Duodenal mucosa (tissue), 2 donors: ENCODE measurements around the gene TSR3.
"Not testable (repeated sequence)": the region's sequence is repeated elsewhere in the genome, so short reads cannot be mapped to it uniquely, and the experiment has no call there.

Experiments used
- H3K27ac ChIP-seq: one replicate; pipeline ENCODE4 v1.7.0; 2013; ENCODE audit warnings: low read depth, low read length
- H3K27me3 ChIP-seq, 2 donors: one replicate each; pipeline ENCODE4 v1.7.0; 2013; ENCODE audit warnings: low read length in 2 of 2, control low read depth in 1 of 2; ENCODE audit not compliant: insufficient read depth in 2 of 2, control insufficient read depth in 1 of 2
- H3K36me3 ChIP-seq, 2 donors: one replicate each; pipeline ENCODE4 v1.7.0; 2013; ENCODE audit warnings: low read length in 2 of 2, control low read depth in 1 of 2; ENCODE audit not compliant: insufficient read depth in 2 of 2, control insufficient read depth in 1 of 2
- H3K4me1 ChIP-seq, 2 donors: one replicate each; pipeline ENCODE4 v1.7.0; 2013; ENCODE audit warnings: low read length in 2 of 2, control low read depth in 1 of 2; ENCODE audit not compliant: insufficient read depth in 2 of 2, control insufficient read depth in 1 of 2
- H3K4me3 ChIP-seq, 2 donors: one replicate each; pipeline ENCODE4 v1.7.0; 2013; ENCODE audit warnings: low read length in 2 of 2, low read depth in 1 of 2
- H3K9ac ChIP-seq, 2 donors: one replicate each; pipeline ENCODE4 v1.7.0; 2013; ENCODE audit warnings: low read length in 2 of 2, low read depth in 1 of 2
- H3K9me3 ChIP-seq, 2 donors: one replicate each; pipeline ENCODE4 v1.7.0; 2013; ENCODE audit warnings: low read length in 2 of 2, control low read depth in 1 of 2; ENCODE audit not compliant: control insufficient read depth in 1 of 2

The TSR3 gene

DNA sequence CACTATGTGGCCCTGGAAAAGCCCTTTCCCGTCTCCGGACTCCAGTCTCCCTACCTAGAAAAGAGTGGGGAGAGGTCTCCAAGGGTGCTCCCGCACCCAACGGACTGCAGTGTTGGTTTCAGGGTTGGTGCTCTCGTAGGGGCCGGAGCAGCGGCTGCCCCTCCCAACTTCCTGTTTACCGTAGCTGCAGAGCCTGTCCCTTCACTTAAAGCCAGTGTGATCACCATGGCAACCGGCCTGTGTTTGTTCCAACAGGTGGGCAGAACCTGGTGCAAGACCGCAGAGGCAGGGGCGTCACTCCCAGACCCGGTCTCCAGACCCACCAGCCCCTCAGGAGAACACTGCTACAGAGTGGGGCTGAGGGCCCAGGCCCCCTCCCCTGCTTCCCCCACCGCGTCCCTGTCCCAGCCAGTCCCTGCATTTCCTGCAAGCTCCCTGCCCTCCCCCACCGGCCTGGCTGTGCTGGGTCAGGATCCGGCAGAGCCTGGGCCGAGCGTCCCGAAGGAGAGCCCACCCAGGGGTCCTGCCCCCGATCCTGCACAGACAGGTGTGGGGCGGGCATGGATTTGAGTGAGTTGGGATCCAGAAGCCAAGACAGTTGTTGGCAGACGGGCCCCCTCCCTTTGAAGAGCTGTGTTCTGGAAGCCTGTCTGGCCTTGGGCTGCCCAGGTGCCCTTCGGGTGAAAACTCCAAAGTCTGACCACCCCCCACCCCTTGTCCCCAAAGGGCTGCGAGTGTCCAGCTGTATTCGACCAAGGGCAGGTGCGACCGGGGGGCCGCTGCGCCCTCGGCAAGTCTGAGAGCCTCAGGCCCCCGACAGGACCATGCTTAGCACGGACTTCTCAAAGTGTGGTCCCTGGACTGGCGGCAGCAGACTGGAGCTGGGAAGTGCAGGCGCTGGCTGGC lies 19.7 kb downstream of the TSR3 start:
- peaks cover 10 to 17% of the 10 kb centered on the region in 2 donors for H3K4me1 ChIP-seq
- peak overlapping the region; percentile 32 for H3K27ac ChIP-seq
- H3K9me3 ChIP-seq, result peaks cover 2 to 4% of the 10 kb centered on the region in 2 donors
- peaks cover 45 to 47% of the 10 kb centered on the region in 2 donors for H3K27me3 ChIP-seq
- H3K36me3 ChIP-seq, result no peaks in the 10 kb centered on the region
- peak overlapping the region; percentile 21 to 32 for H3K9ac ChIP-seq
- peak overlapping the region; percentile 44 to 58 for H3K4me3 ChIP-seq

DNA sequence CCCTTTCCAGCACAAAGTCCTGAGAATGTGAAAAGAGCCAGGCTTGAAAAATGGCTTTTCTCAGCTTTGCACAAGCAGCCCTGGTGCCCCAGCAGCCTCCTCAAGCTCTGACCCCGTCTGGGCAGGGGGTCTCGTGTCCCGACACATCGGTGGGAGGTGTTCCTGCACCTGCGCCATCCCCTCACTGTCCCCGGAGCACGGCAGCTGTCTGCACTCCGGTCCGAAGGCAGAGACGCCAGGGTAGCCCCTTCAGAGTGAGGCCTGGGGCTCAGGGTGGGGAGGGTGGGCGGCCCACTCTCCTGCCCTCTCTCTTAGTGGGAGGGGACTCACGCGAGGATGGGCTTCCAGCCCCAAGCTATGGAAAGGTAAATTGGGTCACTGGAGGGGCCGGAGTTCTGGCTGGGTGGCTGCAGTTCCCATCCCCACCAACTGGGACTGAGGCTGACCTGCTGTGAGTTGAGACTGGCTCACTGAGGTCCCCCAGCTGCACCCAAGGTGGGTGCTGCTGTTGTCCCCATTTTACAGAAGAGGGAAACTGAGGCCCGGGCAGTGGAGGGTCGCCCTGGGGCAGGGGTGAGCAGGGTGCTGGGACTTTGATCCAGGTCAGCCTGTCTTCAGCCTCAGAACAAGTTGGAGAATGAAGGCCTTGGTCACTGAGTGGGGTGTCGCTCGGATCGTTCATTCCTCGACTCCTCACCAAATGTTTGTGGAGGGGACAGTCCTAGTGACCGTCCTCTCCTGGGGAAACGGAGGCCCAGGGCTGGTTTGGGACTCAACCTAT lies 20.6 kb downstream of the TSR3 start:
- H3K36me3 ChIP-seq, result no peaks in the 10 kb centered on the region
- peaks cover 2 to 4% of the 10 kb centered on the region in 2 donors for H3K9me3 ChIP-seq
- H3K4me3 ChIP-seq, result peak overlapping the region; percentile 44 to 58
- peaks cover 39 to 41% of the 10 kb centered on the region in 2 donors for H3K27me3 ChIP-seq
- peak overlapping the region; percentile 32 for H3K27ac ChIP-seq
- H3K4me1 ChIP-seq, result peaks cover 10 to 17% of the 10 kb centered on the region in 2 donors
- H3K9ac ChIP-seq, result peak overlapping the region; percentile 21 to 32

DNA sequence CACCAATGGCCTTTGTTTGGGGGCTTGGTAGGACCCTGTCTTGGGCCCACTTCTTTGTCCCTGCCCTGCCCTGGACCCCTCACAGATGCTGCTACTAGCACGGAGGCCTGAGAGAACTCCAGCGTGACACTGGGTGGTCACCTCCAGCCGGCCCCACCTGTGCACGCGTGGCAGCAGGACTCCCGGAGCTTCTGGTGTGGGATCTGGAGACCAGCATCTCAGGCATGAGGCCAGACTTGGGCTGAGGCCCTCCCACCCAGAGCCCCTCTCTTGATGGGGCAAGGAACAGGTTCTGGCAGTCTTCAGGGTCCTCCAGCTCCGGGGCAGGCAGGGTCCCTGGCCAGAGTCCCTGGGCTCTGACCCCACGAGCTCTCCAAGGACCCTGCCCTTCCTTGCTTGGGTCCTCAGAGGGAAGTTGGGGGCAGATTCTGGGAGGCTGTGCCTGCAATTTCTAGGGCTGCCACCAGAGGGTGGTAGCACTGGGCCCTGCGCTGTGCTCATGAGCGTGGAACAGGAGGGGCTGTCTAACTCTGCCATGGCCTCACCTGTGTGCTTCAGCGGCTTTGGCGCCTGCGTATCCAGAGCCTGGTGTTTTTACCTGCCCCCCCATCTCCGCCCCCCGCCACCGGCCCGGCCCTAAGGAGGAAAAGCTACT lies 21.3 kb downstream of the TSR3 start:
- H3K27ac ChIP-seq, result no peak overlapping the region
- no peaks in the 10 kb centered on the region for H3K36me3 ChIP-seq
- peaks cover 2 to 4% of the 10 kb centered on the region in 2 donors for H3K9me3 ChIP-seq
- no peak overlapping the region for H3K9ac ChIP-seq
- H3K27me3 ChIP-seq, result peaks cover 32 to 34% of the 10 kb centered on the region in 2 donors
- no peak overlapping the region for H3K4me3 ChIP-seq
- peaks cover 10 to 17% of the 10 kb centered on the region in 2 donors for H3K4me1 ChIP-seq

DNA sequence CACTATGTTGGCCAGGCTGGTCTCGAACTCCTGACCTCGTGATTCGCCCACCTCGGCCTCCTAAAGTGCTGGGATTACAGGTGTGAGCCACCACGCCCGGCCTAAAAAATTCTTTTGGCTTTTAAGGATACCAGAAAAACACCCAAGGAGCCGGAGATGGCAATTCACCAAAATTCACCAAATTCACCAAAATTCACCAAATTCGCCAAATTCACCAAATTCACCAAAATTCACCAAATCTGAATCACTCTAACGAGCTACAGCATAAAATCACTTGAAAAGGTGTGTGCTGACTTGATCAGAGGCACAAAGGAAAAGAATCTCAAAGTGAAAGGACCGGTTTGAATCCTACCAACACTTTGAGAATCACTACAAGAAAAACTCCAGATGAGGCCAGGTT lies 22.7 kb downstream of the TSR3 start:
- not testable (repeated sequence) for H3K27ac ChIP-seq, H3K9ac ChIP-seq, H3K9me3 ChIP-seq, H3K4me3 ChIP-seq
- peaks cover 10 to 17% of the 10 kb centered on the region in 2 donors for H3K4me1 ChIP-seq
- peaks cover 18 to 23% of the 10 kb centered on the region in 2 donors for H3K27me3 ChIP-seq
- H3K36me3 ChIP-seq, result peaks cover 3 to 14% of the 10 kb centered on the region in 2 donors

DNA sequence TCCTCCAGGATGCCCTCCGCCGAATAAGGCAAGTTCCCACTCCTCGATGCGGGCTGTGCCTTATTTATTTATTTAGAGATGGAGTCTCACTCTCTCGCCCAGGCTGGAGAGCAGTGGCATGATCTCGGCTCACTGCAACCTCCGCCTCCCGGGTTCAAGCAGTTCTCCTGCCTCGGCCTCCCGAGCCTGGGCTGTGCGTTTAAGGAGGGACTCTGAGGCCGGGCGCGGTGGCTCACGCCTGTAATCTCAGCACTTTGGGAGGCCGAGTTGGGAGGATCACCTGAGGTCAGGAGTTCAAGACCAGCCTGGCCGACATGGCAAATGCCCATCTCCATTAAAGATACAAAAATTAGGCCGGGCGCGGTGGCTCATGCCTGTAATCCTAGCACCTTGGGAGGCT lies 23.5 kb downstream of the TSR3 start:
- H3K9ac ChIP-seq, H3K4me3 ChIP-seq, H3K9me3 ChIP-seq, H3K27ac ChIP-seq: not testable (repeated sequence)
- Histone ChIP-seq H3K4me1 (peaks cover 10 to 17% of the 10 kb centered on the region in 2 donors), H3K36me3 (peaks cover 5 to 22% of the 10 kb centered on the region in 2 donors), H3K27me3 (peaks cover 16 to 20% of the 10 kb centered on the region in 2 donors)

DNA sequence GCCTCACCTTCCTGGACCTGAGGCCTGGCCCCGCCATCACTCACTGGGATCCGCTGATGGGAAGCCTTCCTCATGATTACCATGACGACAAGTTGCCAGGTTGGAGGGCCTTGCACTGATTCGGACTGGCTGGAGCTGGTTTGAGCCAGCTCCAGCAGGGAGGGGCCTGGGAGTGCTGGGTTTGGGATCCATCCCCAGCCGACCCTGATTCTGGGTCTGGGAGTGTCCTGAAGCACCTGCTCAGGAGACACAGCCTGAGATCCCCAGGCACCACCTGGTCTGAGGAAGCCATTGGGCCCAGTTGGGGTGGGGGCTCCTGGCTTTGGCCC lies 24.1 kb downstream of the TSR3 start:
- peaks cover 14% of the 10 kb centered on the region in 2 donors for H3K27me3 ChIP-seq
- H3K27ac ChIP-seq, result no peak overlapping the region
- peaks cover 5 to 24% of the 10 kb centered on the region in 2 donors for H3K36me3 ChIP-seq
- no peak overlapping the region for H3K9ac ChIP-seq
- peaks cover 2 to 4% of the 10 kb centered on the region in 2 donors for H3K9me3 ChIP-seq
- no peak overlapping the region for H3K4me3 ChIP-seq
- H3K4me1 ChIP-seq, result peaks cover 10 to 17% of the 10 kb centered on the region in 2 donors

DNA sequence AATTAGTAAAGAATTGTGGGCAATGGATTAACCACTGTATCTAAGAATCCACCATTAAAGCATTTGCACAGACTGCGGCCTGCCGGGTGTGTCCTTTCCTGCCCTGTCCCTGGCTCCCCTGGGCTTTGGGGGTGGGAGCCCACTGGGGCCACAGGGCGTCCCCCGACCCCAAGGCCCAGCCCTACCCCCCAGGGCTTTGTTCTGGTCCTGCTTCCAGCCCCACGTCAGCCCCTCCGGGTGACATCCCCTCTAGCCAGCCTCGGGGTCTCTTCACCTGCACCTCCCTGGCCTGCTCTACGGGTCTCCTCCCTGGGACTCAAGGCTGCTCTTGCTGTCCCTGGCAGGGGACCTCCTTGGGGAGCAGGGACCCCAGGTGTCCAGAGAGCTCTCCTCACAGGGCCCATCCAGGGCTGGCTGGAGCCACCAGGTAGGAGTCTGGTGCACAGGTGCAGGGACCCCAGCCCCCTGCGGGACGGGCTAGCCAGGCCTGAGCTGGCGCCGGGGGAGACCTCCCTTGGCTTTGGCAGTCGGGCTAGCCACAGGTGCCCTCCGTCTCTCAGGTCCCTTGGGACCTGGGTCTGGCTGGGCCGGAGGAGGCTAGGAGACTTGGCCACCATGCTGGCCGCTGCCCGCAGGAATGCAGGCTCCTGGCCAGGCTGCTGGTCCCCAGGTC lies 24.6 kb downstream of the TSR3 start:
- Histone ChIP-seq H3K4me3 (no peak overlapping the region), H3K27ac (no peak overlapping the region), H3K36me3 (peaks cover 5 to 24% of the 10 kb centered on the region in 2 donors), H3K27me3 (peaks cover 9% of the 10 kb centered on the region in 2 donors), H3K9me3 (peaks cover 2 to 4% of the 10 kb centered on the region in 2 donors), H3K9ac (no peak overlapping the region), H3K4me1 (peaks cover 9 to 12% of the 10 kb centered on the region in 2 donors)

DNA sequence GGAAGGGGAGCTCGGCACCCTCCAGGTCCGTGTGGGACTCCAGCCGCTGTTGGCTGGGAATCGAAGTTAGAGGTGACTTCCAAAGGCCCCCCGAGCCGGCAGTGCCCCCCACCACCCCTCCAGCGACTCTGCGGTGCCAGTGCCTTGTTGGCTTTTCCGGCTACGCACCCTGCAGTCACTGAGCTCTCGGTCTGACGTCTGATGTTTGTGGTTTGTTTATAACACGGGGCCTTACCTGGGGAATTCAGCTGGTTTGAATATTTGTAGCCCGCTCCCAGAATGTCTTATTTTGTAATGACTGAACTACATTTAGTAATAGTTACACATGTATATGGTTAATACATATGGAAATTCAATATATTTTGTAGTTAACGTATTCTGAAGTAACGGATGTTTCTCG lies 25.3 kb downstream of the TSR3 start:
- Histone ChIP-seq H3K4me1 (peaks cover 3 to 5% of the 10 kb centered on the region in 2 donors), H3K9ac (no peak overlapping the region), H3K27me3 (peaks cover 2 to 3% of the 10 kb centered on the region in 2 donors), H3K27ac (no peak overlapping the region), H3K4me3 (no peak overlapping the region), H3K36me3 (peaks cover 9 to 29% of the 10 kb centered on the region in 2 donors), H3K9me3 (peaks cover 2 to 4% of the 10 kb centered on the region in 2 donors)

DNA sequence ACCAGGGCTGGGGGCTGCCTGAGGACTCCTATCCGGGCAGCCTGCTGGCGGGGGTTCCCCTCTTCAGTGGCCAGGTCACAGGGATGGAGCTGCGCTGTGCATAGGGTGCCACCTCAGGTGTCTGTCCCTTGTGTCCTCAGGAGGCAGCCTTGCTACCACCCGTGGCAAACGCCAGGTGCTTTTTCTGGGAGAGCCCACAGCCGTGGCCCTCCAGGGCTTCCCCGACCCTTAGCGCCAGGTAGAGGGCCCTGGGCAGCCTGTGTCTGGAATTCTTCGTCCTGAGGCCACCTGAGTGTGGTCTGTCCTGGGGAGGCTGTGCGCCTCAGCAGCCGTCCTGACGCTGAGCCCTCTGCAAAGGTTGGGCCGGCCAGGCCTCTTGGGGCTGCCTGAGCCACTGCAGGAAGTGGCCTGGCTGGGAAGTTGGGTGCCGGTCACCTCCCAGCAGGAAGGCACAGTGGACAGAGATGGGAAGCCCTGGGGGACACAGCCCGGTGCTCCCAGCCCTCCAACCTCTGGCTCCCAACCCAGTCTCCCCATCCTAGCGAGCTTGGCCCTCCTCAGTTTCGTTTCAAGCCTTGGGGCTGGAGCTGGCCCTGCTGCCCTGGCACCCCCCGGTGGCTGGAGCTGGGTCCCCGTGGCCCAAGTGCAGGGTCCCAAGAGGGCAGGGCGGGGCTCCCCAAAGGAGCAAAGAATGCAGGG lies 25.9 kb downstream of the TSR3 start:
- H3K36me3 ChIP-seq, result peaks cover 13 to 34% of the 10 kb centered on the region in 2 donors
- H3K4me1 ChIP-seq, result no peaks in the 10 kb centered on the region
- H3K27me3 ChIP-seq, result no peaks in the 10 kb centered on the region
- no peak overlapping the region for H3K9ac ChIP-seq
- peaks cover 2 to 4% of the 10 kb centered on the region in 2 donors for H3K9me3 ChIP-seq
- no peak overlapping the region for H3K27ac ChIP-seq
- H3K4me3 ChIP-seq, result no peak overlapping the region
